HG03565 (cell line): Measurements from ENCODE around the gene PDE11A.

Experiments used
- ATAC-seq: cut with Tn5 transposase; IDR thresholded peaks from one replicate; pipeline ENCODE4 v1.9.1; 2021; ENCODE audit warnings: mild to moderate bottlenecking, moderate library complexity; ENCODE audit not compliant: unreplicated experiment

Gene PDE11A

GRCh38 chr2:177611310-177611886 is 461.2 kb downstream of the PDE11A start:
- ATAC-seq: no peak

GRCh38 chr2:177610813-177611212 is 461.8 kb downstream of the PDE11A start:
- no peak for ATAC-seq

DNA sequence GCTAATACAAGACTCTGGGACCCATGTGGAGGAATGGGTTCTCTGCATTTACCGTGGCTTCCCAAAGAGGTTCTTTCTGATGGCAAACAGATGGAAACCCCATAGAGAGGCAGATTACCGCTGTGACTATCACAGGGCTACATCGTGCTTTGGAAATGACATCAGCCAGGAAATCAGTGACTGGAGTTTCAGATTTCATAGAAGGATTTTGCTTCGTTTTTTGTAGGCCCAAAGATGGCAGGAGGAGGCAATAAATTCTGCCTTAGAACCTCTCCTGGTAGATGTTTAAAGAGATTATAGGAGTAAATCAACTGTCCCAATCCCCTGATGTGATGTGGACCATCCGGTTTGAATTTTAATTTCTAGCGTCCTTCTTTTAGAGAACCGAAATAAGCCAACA is 465.9 kb downstream of the PDE11A start:
- ATAC-seq: no peak

- ATAC-seq: no peak
Observed at GRCh38 chr2:177604271-177605065, 468.1 kb downstream of the PDE11A start.

DNA sequence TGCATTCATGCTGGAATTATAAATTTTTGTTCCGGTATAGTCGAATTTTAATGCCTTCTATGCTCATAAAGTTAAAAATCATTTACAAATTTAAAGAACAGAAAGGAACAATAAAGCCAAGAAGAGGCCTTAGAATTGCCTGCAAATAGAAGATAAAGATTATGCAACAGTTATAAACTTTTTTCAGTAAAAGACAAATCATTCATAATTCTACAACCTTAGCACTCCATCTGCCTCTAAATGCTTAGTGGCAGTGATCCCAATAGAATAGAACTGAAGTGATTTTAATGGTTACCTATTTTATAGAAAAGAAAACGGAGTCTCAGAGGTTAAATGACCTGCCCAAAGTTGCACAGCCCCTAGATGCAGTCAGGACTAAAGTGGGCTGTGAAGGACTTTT is 468.8 kb downstream of the PDE11A start:
- ATAC-seq: no peak

GRCh38 chr2:177603181-177603580 is 469.4 kb downstream of the PDE11A start:
- no peak for ATAC-seq

DNA sequence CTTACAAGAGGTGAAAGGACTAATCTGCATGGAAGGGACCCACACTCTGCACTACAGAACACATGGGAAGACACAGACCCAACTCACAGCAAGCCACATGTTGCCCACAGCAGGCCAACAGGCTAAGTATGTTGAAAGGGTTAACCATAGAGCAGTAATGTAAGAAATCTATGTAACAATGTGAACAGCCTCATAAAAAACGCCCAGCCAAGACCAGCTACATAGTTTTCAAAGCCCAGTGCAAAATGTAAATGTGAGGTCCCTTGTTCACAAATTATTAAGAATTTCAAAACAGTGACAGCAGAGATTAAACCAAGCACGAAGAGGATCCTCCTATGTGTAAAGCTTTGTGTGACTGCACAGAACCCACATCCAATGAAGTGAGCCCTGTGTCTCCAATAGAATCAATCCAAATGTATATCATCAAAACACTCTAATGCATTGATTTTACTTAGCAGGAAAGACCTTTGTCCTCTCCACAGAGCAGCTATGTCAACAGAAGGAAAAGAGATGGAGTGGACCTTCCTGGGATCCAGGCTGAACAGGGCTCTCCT is 469.9 kb downstream of the PDE11A start:
- ATAC-seq: no peak

- ATAC-seq: no peak
Observed at GRCh38 chr2:177600917-177601316, 471.7 kb downstream of the PDE11A start.

DNA sequence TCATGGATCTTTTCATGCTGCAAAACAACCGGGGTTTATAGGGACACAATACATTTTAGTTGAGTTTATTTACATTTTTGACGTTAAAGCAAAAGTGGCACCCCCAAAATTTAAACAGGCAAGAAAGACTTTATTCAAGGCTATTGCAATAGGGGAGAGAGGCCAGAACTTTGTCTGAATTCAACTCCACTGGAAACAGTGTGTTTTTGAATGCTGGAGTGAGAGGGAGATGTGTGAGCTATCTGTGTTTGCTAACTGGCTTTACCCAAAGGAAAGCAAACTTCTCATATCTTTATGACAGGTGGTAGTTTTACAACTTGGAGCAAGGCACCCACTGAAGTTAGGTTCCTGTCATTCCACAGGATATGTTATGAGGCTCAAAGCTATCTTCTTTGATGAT is 472.6 kb downstream of the PDE11A start:
- no peak for ATAC-seq

DNA sequence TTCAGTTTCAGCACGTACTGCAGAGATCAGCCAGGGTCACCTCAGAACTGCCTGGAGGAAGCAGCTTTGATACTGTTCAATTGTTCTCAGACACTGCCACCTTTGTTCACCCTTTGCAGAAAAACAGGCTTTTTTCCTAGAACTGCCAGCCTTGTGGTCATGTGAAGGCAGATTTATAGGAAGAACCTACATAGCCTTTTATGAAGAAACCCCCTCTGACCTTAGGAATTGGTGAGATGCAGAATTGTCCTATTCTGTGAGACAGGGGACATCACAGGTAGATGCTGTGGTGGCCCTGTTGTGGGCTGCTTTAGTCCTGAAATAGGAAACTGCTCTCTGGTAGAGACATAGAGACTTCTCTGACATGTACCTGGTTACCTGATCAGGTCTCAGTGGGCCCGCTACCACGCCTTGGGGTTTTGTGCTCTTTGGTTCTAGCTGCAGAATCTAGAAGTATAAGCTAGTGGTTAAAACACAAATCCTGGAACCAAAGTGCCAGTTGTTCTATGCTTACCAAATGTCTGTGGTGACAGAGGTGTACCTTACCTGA is 473.4 kb downstream of the PDE11A start:
- ATAC-seq: no peak

- no peak for ATAC-seq
Observed at GRCh38 chr2:177598326-177599138, 474.0 kb downstream of the PDE11A start.

DNA sequence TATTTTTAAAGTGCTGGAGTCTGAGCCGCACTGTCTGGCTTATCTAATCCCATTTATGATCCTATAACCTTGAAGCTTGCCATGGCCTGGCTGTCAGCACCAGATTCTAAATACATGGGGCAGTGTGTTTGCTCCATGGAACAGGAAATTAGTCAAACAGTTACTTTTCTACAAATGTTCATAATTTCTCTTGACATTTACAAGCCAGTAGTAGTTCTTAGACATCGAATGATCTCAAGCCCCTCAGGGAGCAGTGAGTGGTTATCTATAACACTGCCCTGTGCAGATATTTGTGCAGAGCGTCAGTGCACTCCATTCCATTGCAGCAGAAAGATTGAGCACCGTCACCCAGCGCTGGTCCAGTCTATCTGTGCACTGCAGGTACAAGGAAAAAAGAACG is 474.8 kb downstream of the PDE11A start:
- ATAC-seq: no peak

DNA sequence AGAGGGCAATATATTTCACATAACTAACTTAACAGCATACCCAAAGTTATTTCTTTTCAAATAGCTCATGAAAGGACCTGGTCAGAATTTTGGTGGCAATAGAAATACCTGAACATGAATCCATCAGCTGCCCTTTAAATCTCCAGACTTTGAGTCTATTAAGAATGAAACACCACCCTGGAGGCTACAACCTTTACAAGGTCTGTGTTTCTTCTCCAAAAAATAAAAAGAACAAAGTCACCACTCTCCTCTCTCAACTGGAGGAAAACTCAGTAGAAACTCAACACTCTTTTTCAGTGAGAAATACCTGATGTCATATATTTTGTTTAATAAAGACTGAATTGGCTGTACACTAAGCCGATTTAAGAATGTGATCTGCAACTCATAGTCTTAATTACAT is 475.7 kb downstream of the PDE11A start:
- ATAC-seq: no peak

DNA sequence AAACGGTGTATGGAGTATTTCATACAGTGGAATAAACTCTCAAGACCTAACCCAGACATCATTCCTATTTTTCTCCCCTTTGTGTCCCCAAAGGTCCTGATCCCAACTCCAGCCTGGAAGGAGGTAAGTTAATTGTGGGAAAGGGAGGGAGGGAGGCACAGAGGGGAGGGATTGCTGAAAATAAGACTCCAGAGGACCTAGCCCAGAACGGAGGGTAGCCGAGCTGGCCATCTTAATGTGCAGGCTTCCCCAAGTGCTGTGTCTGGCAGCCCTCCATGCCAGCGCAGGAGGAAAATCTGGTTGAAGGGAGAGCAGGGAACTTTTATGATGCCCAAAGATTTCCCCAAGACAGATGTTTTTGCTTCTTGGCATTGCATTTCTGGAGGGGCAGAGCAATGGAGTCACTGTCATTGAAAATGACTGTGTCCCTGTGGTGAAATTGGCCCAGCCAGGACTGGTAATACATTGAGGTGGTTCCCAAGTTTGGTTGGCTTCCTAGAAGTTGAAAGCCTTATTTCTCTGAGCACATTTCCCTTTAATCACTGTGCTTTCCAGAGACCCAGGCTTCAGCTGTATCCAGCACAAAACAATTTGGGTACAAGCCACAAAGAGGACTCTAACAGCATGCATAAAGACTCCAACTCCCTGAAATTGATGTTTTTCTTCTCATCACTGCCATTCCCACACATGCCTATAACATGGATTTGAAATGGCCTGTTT is 477.3 kb downstream of the PDE11A start:
- no peak for ATAC-seq

DNA sequence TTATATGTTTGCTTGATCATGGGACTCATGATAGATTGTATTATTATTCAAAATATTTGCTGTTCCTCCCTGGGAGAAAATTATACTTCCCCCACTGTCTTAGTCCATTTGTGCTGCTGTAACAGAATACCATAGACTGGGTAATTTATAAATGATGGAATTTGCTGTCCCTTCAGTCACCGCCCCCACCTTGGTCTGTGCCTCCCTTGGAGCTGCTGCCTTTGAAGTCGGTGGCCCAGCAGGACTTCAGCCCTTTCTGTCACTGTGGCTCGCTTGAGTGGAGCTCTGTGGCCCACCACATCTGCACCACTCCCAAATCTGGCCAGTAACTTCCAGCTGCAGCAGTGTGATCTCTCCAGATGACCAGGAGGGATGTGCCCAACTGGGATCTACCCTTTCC is 479.2 kb downstream of the PDE11A start:
- no peak for ATAC-seq

GRCh38 chr2:177592945-177593344 is 479.6 kb downstream of the PDE11A start:
- no peak for ATAC-seq

DNA sequence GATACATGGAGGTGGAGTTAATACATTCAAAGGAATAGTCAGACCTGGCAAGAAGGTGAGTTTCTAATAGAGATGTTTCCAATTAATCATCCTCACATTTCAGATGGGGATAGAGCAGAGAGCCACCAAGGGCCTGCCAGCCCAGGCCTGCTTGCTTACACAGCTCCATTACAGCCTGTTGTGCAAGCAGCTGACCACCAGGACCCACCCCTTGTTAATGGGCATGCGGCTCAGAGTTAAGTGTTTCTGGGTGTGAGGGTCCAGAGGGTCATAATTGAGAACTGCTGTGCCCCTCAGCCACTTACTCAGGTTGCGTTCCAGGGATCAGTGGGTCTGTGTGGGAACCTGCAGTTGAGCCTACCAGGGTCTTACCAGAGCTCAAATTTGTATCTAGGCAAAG is 480.2 kb downstream of the PDE11A start:
- no peak for ATAC-seq

GRCh38 chr2:177589186-177589585 is 483.4 kb downstream of the PDE11A start:
- ATAC-seq: no peak

- ATAC-seq: no peak
Observed at GRCh38 chr2:177588671-177589070, 483.9 kb downstream of the PDE11A start.

- no peak for ATAC-seq
Observed at GRCh38 chr2:177587371-177587770, 485.2 kb downstream of the PDE11A start.

DNA sequence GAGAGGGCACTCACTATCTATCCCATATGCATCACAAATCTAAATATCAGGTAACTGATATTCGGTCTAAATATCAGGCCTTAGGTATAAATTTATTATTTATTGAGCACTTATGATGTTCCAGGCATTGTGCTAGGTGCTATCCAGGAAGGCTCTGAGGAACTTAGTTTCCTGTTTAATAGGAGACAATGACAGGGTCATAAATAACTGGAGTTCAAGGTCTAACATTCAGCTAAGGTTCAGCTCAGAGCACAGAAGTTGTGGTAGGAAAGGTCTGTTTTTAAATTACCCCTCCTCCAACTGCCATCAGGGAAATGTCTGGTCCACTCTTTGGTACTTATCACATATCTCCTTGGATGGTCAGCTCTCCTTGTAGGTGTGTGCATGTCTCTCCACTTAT is 486.4 kb downstream of the PDE11A start:
- no peak for ATAC-seq
